Measurements from ENCODE around the gene DLG2. TPM values are rescaled to one million over a fixed set of nuclear protein-coding genes. Genes with fewer than 3 reads are reported as not detected.

The DLG2 gene
- total RNA-seq, 2 experiments from 2014 or later = 6.9 to 8.2 TPM

GRCh38 chr11:84929738-84930137, 697.4 kb downstream of the DLG2 start:
- ChIA-PET POLR2A (no interaction called here), CTCF (ENCODE audit: unreplicated experiment) (no interaction called here)
- Histone ChIP-seq H3K9me3 (ENCODE audit: low read length) (no peaks in the 10 kb centered on the region), H3K9me2 (ENCODE audit: insufficient read depth, low read length) (no peaks in the 10 kb centered on the region), H3K4me3 (ENCODE audit: low read depth, low read length, poor library complexity, severe bottlenecking) (no peak overlapping the region), H3K4me1 (ENCODE audit: insufficient read depth, low read length, poor library complexity, severe bottlenecking) (no peaks in the 10 kb centered on the region), H2AFZ (ENCODE audit: low read length) (no peak overlapping the region), H3K79me2 (ENCODE audit: insufficient read depth, low read depth, low read length) (no peaks in the 10 kb centered on the region), H3K27ac (ENCODE audit: low read depth, low read length, poor library complexity, severe bottlenecking) (no peak overlapping the region), H3K36me3 (ENCODE audit: insufficient read depth, low read length) (no peaks in the 10 kb centered on the region), H4K20me1 (ENCODE audit: insufficient read depth, low read length) (no peaks in the 10 kb centered on the region), H3K4me2 (ENCODE audit: low read length) (no peak overlapping the region)
- intact Hi-C loops (cut with micrococcal nuclease; ENCODE audit: unreplicated experiment) = no loop called here
- no peak for TF ChIP-seq CTCF (conservative IDR thresholded peaks at IDR 0.05; ENCODE audit: low read length)
- no peak for TF ChIP-seq EZH2phosphoT487 (IDR thresholded peaks at IDR 0.05; ENCODE audit: borderline replicate concordance, low read depth, low read length)
- no TSS peak for BruUV-seq (replicated peaks)
- no peak for DNase-seq (ENCODE audit: low spot score)

- H3K4me2 ChIP-seq (ENCODE audit: low read length) = no peak overlapping the region
- H4K20me1 ChIP-seq (ENCODE audit: insufficient read depth, low read length) = no peaks in the 10 kb centered on the region
- no peak overlapping the region for H3K4me3 ChIP-seq (ENCODE audit: low read depth, low read length, poor library complexity, severe bottlenecking)
- no peaks in the 10 kb centered on the region for H3K36me3 ChIP-seq (ENCODE audit: insufficient read depth, low read length)
- no TSS peak for BruUV-seq (replicated peaks)
- H2AFZ ChIP-seq (ENCODE audit: low read length) = no peak overlapping the region
- no peaks in the 10 kb centered on the region for H3K4me1 ChIP-seq (ENCODE audit: insufficient read depth, low read length, poor library complexity, severe bottlenecking)
- no peak for TF ChIP-seq EZH2phosphoT487 (IDR thresholded peaks at IDR 0.05; ENCODE audit: borderline replicate concordance, low read depth, low read length)
- no peak for TF ChIP-seq CTCF (conservative IDR thresholded peaks at IDR 0.05; ENCODE audit: low read length)
- H3K27ac ChIP-seq (ENCODE audit: low read depth, low read length, poor library complexity, severe bottlenecking) = no peak overlapping the region
- ChIA-PET CTCF (ENCODE audit: unreplicated experiment) (no interaction called here), POLR2A (interaction anchor here (0.9 to 1.1 kb wide), 2 partner anchors 12 kb away, joined by 3 to 4 read pairs; no protein-coding TSS in a partner anchor)
- no peaks in the 10 kb centered on the region for H3K9me3 ChIP-seq (ENCODE audit: low read length)
- H3K79me2 ChIP-seq (ENCODE audit: insufficient read depth, low read depth, low read length) = no peaks in the 10 kb centered on the region
- intact Hi-C loops (cut with micrococcal nuclease; ENCODE audit: unreplicated experiment) = no loop called here
- no peak for DNase-seq (ENCODE audit: low spot score)
- no peaks in the 10 kb centered on the region for H3K9me2 ChIP-seq (ENCODE audit: insufficient read depth, low read length)
Observed at GRCh38 chr11:84924154-84924692, 702.9 kb downstream of the DLG2 start.

- no peak for TF ChIP-seq CTCF (conservative IDR thresholded peaks at IDR 0.05; ENCODE audit: low read length)
- TF ChIP-seq EZH2phosphoT487 (IDR thresholded peaks at IDR 0.05; ENCODE audit: borderline replicate concordance, low read depth, low read length) = no peak
- CTCF ChIA-PET (ENCODE audit: unreplicated experiment) = no interaction called here
- Histone ChIP-seq H3K9me3 (ENCODE audit: low read length) (no peaks in the 10 kb centered on the region), H3K4me2 (ENCODE audit: low read length) (no peak overlapping the region), H3K9me2 (ENCODE audit: insufficient read depth, low read length) (no peaks in the 10 kb centered on the region), H3K36me3 (ENCODE audit: insufficient read depth, low read length) (no peaks in the 10 kb centered on the region), H3K4me1 (ENCODE audit: insufficient read depth, low read length, poor library complexity, severe bottlenecking) (no peaks in the 10 kb centered on the region), H4K20me1 (ENCODE audit: insufficient read depth, low read length) (no peaks in the 10 kb centered on the region), H3K79me2 (ENCODE audit: insufficient read depth, low read depth, low read length) (no peaks in the 10 kb centered on the region), H3K27ac (ENCODE audit: low read depth, low read length, poor library complexity, severe bottlenecking) (no peak overlapping the region), H3K4me3 (ENCODE audit: low read depth, low read length, poor library complexity, severe bottlenecking) (no peak overlapping the region), H2AFZ (ENCODE audit: low read length) (no peak overlapping the region)
- intact Hi-C loops (cut with micrococcal nuclease; ENCODE audit: unreplicated experiment) = no loop called here
- POLR2A ChIA-PET = interaction anchor here (0.6 to 1.1 kb wide), 3 partner anchors 13 to 735 kb away, joined by 3 read pairs; no protein-coding TSS in a partner anchor
- no TSS peak for BruUV-seq (replicated peaks)
- DNase-seq (ENCODE audit: low spot score) = no peak
Observed at GRCh38 chr11:84923489-84923888, 703.7 kb downstream of the DLG2 start.
